ENCODE measurements around the gene HOXD8. TPM values are rescaled to one million over a fixed set of nuclear protein-coding genes. Genes with fewer than 3 reads are reported as not detected.

The HOXD8 gene
- total RNA-seq, 1 donor from 2014 or later, result 18.0 TPM

DNA sequence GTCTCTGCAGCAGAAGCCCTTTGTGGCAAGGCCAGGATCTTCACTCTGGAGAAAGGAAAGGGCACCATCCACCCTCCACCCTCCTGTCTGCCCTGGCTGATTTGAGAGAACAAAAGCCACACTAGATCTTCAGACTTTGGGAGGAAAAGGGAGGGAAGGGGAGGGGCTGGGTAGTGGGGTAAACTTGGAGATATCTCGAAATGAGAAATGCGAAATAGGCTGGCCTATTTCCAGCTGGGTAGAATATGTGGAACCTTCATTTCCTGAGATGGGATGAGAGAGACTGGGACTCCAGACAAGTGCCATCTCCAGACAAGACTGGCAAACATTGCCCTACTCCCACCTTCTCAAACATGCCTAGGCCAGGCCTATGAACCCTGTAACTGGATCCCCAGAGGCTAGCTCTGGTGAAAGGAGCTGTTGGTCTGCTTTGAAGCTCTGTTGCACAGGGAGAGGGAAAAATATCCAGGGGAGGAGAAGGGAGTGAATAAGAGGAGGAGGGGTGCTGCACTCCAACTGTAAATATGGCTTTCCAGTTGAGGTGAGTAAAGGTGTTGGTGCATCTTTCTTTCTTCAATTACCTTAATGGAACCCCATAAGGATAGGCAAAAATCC, 28.2 kb upstream of the HOXD8 start:
- no peak for DNase-seq (ENCODE audit: low read depth)
- H3K4me3 ChIP-seq (ENCODE audit: low read depth, low read length), result no peak overlapping the region
- TF ChIP-seq, protein P1, sequence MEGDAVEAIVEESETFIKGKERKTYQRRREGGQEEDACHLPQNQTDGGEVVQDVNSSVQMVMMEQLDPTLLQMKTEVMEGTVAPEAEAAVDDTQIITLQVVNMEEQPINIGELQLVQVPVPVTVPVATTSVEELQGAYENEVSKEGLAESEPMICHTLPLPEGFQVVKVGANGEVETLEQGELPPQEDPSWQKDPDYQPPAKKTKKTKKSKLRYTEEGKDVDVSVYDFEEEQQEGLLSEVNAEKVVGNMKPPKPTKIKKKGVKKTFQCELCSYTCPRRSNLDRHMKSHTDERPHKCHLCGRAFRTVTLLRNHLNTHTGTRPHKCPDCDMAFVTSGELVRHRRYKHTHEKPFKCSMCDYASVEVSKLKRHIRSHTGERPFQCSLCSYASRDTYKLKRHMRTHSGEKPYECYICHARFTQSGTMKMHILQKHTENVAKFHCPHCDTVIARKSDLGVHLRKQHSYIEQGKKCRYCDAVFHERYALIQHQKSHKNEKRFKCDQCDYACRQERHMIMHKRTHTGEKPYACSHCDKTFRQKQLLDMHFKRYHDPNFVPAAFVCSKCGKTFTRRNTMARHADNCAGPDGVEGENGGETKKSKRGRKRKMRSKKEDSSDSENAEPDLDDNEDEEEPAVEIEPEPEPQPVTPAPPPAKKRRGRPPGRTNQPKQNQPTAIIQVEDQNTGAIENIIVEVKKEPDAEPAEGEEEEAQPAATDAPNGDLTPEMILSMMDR (conservative IDR thresholded peaks at IDR 0.05; ENCODE audit: low read depth, low read length), result no peak

DNA sequence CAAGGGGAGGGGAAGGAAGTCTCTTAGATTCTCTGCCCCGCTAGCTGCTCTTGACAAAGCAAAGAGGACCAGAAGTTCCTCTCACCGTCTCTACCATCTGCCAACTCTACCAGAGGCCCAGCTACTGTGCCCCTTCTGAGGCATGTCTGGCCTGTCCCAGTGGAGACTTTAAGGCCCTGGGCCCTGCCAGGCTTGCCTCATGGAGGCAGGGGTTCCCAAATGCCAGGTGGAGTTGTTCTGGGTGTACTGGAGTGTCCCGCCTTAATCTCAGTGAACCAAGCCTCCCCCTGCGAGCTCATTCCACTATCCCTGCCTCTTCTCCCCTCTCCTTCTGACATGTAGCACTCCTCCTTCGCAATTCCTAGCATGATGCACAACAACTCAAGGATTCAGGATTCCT, 27.7 kb upstream of the HOXD8 start:
- H3K4me3 ChIP-seq (ENCODE audit: low read depth, low read length), result no peak overlapping the region
- TF ChIP-seq, protein P1 (conservative IDR thresholded peaks at IDR 0.05; ENCODE audit: low read depth, low read length), result no peak
- no peak for DNase-seq (ENCODE audit: low read depth)

DNA sequence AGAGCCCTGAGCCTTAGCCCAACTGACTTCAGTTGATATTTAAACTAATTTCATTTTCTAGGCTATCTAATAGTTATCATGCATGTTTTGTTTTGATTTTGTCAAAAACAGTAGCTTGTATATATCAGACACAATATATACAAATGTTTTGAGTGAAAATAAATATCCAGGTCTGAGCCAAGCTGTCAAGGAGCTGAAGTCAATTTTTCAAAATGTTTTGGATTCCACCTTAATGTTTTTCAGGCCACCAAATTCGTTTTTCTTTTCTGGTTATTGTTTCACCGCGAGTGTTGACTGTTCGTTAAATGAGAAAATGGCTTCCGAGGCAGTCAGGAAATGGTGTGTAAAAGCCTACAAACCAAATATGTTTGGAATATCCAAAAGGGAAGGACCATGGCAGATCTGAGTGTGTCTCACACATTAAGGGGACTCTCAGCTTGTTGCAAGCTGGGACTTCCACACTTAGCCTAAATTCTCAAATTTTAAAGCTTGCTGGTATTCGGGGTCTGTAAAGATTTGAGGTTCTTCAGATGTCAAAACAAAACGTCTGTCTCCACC, 27.1 kb upstream of the HOXD8 start:
- TF ChIP-seq, protein P1 (conservative IDR thresholded peaks at IDR 0.05; ENCODE audit: low read depth, low read length), result no peak
- no peak overlapping the region for H3K4me3 ChIP-seq (ENCODE audit: low read depth, low read length)
- DNase-seq (ENCODE audit: low read depth), result no peak

DNA sequence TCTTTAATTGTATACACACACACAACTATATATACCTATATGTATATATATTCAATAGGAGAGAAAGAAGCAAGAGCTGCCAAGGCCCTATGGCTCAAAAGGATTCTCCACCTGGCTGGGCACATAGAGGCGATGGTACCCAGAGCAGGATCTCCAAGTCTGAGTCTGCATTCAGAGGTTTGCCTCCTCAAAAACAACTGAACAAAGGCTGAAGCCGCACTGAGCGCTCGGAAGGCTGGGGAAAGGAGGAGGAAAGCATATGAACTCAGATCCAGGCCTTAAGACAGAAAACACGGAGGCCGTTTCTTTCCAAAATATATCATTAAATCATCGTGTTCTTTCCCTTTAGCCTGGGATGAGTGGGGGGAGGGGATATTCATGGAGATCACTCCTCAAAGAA, 26.3 kb upstream of the HOXD8 start:
- no peak overlapping the region for H3K4me3 ChIP-seq (ENCODE audit: low read depth, low read length)
- DNase-seq (ENCODE audit: low read depth), result no peak
- TF ChIP-seq, protein P1 (conservative IDR thresholded peaks at IDR 0.05; ENCODE audit: low read depth, low read length), result no peak

DNA sequence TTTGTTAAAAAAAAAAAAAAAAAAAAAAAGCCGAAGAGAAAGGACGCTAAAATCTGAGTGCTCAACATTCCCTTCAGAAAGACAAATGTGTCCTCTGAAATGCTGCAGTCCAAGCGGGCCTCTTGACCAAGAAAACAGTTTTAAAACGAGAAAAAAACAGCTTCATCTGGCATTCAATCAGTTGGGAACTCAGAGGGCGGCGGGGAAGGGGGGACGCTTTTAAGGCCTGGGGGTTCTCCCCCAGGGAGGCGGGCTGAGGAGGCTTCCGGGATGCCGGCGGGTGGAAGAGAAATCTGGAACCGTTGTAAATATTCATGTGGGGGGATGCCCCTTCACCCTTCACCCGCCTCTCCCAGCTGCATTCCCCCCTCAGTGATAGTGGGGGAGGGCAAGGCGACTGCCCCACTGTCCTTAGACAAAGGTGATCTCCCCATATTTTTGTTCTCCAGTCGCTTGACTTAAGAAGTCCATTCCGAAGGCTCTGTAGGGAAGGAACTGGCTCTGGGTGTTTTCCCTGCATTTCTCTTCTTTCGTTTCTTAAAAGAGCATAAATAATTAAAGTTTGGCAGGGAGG, 25.7 kb upstream of the HOXD8 start:
- DNase-seq (ENCODE audit: low read depth), result no peak
- H3K4me3 ChIP-seq (ENCODE audit: low read depth, low read length), result peak overlapping the region; percentile 49
- TF ChIP-seq, protein P1 (conservative IDR thresholded peaks at IDR 0.05; ENCODE audit: low read depth, low read length), result no peak

DNA sequence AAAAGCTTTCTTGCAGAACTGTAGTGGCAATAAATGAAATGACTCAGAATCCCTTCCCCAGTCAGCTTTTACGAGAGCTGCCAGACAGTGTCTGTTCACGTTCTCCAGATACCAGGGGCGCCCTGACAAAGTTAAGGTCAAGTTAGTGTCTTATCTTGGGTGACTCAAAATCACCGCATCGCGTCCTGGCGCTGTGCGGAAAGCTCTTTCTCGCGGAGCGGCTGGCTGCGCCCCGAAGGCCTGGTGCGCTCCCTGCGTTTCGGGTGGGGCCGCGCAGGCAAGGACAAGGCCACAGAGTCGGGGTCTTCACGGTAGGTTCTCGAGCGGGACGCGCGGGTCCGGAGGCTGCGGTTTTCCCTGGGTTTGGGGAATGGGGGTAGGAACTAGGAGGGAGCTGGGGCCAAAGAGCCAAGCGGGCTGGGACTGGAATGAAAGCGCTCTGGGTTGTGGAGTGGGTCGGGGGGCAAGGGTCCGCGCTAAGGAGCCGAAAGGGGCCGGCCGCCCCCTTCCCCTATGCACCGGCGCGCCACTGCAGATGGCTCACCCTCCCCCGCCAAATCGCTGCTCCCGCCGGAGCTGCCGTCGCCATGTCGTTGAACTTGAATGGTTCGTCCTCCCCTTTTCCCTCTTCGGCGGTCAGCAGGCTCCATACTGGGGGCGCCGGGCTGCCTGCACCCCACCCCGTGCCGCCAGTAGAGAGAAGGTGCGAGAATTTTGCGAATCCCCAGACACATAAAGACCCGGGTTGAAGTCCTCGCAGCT, 25.0 kb upstream of the HOXD8 start:
- DNase-seq (ENCODE audit: low read depth), result no peak
- TF ChIP-seq, protein P1 (conservative IDR thresholded peaks at IDR 0.05; ENCODE audit: low read depth, low read length), result no peak
- peak overlapping the region; percentile 49 for H3K4me3 ChIP-seq (ENCODE audit: low read depth, low read length)

All from epithelial cell of proximal tubule (primary cell).